ENCODE data around the gene MFF. TPM values are rescaled to one million over a fixed set of nuclear protein-coding genes. Genes with fewer than 3 reads are reported as not detected.

The MFF gene
- total and polyA plus RNA-seq, 2 of the 4 experiments (the other 2 are of a cell fraction): 70.1 to 86.4 TPM

DNA sequence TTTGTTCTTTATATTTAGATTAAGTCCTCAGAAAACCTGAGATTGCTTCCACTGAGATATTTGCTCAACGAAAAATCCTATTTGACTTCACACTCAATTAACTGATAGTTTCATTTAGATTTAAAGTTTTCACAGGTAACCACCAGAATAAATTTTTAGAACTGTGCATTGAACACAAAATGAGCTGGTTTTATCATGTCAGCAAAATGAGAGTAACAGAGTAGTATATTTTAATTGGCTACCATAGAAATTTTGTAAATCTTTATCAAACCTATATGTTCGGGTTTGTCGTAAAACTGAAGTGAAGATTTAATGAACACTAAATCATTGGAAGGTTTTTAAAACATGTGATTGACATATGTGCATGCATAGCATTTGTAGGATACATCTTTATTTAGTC, 32.7 kb upstream of the MFF start:
- Histone ChIP-seq H3K36me3 (ENCODE audit: control insufficient read depth, insufficient read depth, low read length) (no peaks in the 10 kb centered on the region), H2BK120ac (ENCODE audit: low read depth, low read length) (no peak overlapping the region), H4K20me1 (ENCODE audit: insufficient read depth, low read length) (no peaks in the 10 kb centered on the region), H4K8ac (ENCODE audit: low read depth in 2 of 2, low read length in 2 of 2) (no peak overlapping the region), H3K4me2 (ENCODE audit: low read depth, low read length) (no peak overlapping the region), H3K18ac (ENCODE audit: low read depth, low read length) (no peak overlapping the region), H3K9ac (ENCODE audit: low read depth, low read length) (no peak overlapping the region), H4K5ac (ENCODE audit: low read depth, low read length) (no peak overlapping the region), H3K14ac (replicated peaks; ENCODE audit: low read depth, low read length) (no peak overlapping the region), H2BK15ac (ENCODE audit: low read depth, low read length) (no peak overlapping the region), H4K91ac (ENCODE audit: insufficient read depth, low read depth, low read length) (no peak overlapping the region), H2AK5ac (ENCODE audit: low read depth, low read length) (no peak overlapping the region), H2AK9ac (replicated peaks; ENCODE audit: low read depth, low read length, poor library complexity) (no peak overlapping the region), H2BK20ac (ENCODE audit: low read depth, low read length) (no peak overlapping the region), H3K27me3 (ENCODE audit: control insufficient read depth, insufficient read depth, low read length) (no peaks in the 10 kb centered on the region), H3K4me3 (ENCODE audit: insufficient read depth, low read depth, low read length) (no peak overlapping the region), H2AFZ (replicated peaks; ENCODE audit: low read length, poor library complexity) (no peak overlapping the region), H3K9me3 (ENCODE audit: control insufficient read depth, insufficient read depth, low read length) (no peaks in the 10 kb centered on the region), H3K4ac (ENCODE audit: low read depth, low read length) (no peak overlapping the region), H3K9me1 (ENCODE audit: insufficient read depth, low read length) (no peaks in the 10 kb centered on the region), H3K79me1 (ENCODE audit: low read depth in 1 of 2, low read length in 2 of 2) (no peaks in the 10 kb centered on the region), H3K27ac (ENCODE audit: insufficient read depth, low read length) (no peak overlapping the region), H3K56ac (ENCODE audit: extremely low read depth, insufficient read depth, low read length) (no peak overlapping the region), H3K4me1 (ENCODE audit: control insufficient read depth, insufficient read depth, low read length) (no peaks in the 10 kb centered on the region), H2BK5ac (ENCODE audit: low read depth, low read length, poor library complexity, severe bottlenecking) (no peak overlapping the region), H3K23ac (ENCODE audit: low read depth, low read length) (no peak overlapping the region)
- TF ChIP-seq MAFK (IDR thresholded peaks at IDR 0.05; ENCODE audit: low read depth, low read length): peak; percentile 47
- TF ChIP-seq MAZ (IDR thresholded peaks at IDR 0.05; ENCODE audit: borderline replicate concordance, low read depth, low read length): no peak
- TF ChIP-seq MXI1 (IDR thresholded peaks at IDR 0.05; ENCODE audit: borderline replicate concordance, low read depth, low read length): no peak
- ATAC-seq (ENCODE audit: low read depth): no peak
- in situ Hi-C loops (cut with MboI; ENCODE audit: low sequenced_read_pairs): no loop called here
- intact Hi-C loops (cut with micrococcal nuclease): no loop called here
- ChIA-PET POLR2A (ENCODE audit: unreplicated experiment) (no interaction called here), CTCF (interaction anchor here (0.9 kb wide), 1 partner anchor 10 kb away, joined by 3 read pairs; no protein-coding TSS in a partner anchor)
- WGBS, 2 experiments (ENCODE audit: extremely low coverage in 2 of 2, insufficient read length in 1 of 2): no CpG with 5 or more reads among the region's 3 CpGs
- BruUV-seq (replicated peaks): no TSS peak
- no peak for DNase-seq
- dilution Hi-C loops (cut with HindIII; ENCODE audit: low sequenced_read_pairs, unreplicated experiment): no loop called here
